AG08396 (cell line): Measurements from ENCODE around the gene PEX14.
"Not testable (repeated sequence)": the region's sequence is repeated elsewhere in the genome, so short reads cannot be mapped to it uniquely, and the experiment has no call there.

Experiments used
- DNase-seq: peaks from one replicate; pipeline ENCODE4 v3.0.0; 2012; ENCODE audit warnings: low spot score, mixed read lengths

The PEX14 gene

DNA sequence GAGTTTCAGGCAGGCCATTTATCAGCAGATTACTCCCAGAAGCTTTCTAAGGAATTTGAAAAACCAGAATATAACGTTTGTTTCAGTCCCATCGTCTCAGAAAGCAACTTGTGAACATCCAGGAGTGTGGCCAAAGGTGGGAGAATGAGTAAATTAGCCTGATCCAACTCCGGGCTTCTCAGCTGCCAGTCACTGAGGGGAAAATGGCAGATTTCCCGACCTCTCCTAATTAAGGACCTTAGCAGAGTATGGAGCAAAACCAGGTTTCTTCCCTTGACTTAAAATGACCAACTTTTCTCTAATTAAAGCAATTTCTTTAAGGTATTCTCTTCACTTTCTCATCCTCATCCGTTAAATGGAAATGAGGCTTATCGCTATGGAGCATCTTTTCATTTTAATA is 23.9 kb upstream of the PEX14 start:
- peak; percentile 12 for DNase-seq

DNA sequence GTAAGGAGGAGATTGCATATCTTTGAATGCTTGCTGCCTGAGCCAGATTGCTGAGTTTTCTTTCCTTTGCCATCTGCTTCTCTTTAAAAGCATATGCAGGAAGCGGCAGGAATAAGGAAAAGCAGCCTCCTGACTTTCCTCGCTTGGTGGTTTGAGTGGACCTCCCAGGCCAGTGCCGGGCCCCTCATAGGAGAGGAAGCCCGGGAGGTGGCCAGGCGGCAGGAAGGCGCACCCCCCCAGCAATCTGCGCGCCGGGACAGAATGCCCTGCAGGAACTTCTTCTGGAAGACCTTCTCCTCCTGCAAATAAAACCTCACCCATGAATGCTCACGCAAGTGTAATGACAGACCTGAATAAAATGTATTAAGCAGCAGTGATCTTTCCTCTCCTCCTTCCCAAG is 23.5 kb upstream of the PEX14 start:
- DNase-seq: peak; percentile 48

DNA sequence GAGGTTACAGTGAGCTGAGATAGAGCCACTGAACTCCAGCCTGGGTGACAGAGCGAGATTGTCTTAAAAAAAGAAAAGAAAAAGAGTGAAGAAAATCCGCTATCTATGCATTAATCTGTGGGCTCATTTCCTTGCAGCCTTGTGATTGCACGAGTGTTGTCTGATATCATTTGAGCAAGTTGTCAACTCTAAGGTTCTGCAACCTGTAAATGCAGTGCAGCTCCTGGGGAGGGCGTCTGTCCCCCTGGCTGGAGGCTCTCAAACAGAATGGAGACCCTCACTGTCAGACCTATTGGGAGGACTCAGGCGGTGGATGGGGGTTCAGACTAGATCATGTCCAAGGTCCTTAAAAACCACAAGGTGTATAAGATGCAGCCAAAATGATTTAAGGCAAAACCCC is 18.7 kb upstream of the PEX14 start:
- no peak for DNase-seq

DNA sequence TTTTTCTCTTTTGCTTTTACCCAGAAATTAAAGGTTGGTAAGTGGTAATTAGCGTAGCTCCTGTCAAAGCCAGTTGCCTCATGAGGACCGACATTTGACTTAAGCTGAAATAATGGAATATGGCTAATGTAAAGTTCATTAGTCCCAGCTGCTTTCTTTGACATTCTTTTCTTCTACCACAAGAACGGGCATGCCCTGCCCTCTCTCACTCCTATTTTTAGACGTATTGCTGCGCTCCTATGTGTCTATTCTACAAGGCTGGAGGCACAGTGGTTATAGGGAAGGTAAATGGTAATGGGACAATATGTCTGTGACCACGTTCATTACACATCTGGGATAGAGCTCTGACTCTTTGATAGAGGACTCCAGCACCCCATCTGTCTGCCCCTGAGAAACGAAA is 18.1 kb upstream of the PEX14 start:
- DNase-seq: no peak

DNA sequence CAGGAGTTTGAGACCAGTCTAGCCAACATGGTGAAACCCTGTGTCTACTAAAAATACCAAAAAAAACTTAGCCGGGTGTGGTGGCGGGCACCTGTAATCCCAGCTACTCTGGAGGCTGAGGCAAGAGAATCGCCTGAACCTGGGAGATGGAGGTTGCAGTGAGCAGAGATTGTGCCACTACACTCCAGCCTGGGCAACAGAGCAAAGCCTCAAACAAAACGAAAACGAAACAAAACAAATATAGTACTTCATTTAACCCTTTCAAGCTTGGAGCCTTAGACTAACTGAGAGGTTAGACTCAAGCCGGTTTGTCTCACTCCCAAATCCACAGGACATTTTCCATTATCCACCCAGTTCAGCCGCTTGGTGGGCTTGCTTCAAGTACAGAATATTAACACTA is 17.3 kb upstream of the PEX14 start:
- DNase-seq: not testable (repeated sequence)

DNA sequence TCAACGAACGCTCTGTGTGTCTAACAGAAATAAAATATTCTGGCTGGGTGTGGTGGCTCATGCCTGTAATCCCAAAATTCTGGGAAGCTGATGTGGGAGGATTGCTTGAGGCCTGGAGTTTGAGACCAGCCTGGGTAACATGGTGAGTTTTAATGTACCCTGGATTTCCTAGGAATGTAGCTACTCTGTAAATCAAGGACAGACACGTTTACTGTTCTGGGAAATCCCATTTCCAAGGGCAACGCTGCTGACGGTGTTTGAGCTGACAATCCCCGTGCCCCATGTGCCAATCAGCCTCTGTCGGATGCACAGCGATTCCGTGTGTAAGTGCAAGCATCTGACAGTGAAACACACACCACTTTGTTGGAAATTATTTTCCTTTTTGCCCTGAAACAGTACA is 16.9 kb upstream of the PEX14 start:
- DNase-seq: no peak

GRCh38 chr1:10459184-10459583 is 15.6 kb upstream of the PEX14 start:
- DNase-seq: peak; percentile 50

DNA sequence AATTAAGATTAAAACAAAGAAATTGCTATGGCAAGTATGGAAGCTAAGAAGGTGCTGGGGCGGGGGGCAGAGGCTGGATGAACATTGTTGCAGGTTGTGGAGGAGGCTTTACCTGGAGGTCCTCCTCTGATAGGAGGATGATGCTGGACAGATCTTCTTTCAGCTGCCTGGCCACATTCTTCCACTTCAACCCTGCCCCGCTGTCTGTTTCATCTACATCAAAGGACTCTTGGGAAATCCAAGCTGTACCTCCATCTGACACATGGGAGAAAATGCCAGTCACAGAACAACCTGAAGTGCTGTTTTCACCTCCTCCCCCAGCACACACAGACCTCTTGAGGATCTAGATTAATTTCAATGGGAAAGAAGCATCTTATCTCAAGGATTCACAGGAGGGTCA is 7.7 kb upstream of the PEX14 start:
- DNase-seq: no peak

DNA sequence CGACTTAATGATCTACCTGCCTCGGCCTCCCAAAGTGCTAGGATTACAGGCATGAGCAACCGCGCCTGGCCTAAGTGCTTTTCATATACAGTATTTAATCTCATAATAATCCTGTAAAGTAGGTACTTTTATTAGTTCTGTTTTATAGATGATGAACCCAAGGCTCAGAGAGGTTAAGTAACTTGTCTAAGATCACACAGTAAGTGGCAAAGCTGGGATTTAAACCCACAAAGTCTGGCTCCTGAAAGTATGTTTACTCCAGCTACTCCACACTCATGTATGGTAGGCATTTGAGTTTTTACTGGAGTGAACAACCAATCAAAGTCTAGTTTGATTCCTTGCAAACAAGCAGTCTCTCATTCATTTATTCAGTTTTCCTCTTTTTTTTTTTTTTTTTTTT is 4.7 kb upstream of the PEX14 start:
- no peak for DNase-seq

DNA sequence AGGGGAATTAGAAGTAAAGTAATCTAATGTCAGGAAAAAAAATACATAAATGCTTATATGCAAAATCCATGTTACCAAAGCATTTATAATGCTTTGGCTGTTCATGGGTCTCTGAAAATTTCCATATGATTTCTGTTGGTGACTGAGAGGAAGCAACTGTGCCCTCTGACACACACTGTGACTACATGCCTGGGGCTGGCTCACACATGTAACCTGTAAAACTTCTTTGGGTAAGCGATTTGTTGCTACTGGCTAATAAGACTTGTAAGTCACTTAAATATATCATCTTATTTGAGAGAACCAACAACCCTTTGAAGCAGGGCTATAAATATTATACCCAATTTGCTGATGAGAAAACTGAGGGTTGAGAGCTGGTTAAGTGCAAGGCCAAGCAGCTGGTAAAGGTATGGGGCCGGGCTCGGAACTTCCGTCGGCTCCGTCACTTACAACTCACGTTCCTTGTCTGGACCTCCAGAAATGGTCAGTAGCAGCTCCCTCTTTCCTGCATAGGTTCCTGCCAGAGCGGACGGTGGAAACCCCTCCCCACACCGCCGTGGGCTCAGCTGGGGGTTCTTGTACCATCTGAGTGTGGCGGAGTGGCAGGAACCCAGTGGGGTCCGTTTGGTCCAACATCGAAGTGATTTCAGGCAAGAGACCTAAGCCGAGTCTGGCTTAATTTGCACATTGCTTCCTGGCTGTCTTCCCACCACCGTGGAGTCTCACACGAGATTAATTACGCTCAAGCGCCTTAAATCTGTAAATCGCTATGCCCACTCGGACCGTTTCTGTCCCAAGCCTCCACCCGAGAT is 3.1 kb upstream of the PEX14 start:
- DNase-seq: no peak

GRCh38 chr1:10472220-10473144 is 2.3 kb upstream of the PEX14 start, which contains the start of gene DFFA:
Gene DFFA (minus strand): TSS chr1:10472529. CDS start chr1:10472458, 71 bp downstream.
- DNase-seq: peak; percentile 93

DNA sequence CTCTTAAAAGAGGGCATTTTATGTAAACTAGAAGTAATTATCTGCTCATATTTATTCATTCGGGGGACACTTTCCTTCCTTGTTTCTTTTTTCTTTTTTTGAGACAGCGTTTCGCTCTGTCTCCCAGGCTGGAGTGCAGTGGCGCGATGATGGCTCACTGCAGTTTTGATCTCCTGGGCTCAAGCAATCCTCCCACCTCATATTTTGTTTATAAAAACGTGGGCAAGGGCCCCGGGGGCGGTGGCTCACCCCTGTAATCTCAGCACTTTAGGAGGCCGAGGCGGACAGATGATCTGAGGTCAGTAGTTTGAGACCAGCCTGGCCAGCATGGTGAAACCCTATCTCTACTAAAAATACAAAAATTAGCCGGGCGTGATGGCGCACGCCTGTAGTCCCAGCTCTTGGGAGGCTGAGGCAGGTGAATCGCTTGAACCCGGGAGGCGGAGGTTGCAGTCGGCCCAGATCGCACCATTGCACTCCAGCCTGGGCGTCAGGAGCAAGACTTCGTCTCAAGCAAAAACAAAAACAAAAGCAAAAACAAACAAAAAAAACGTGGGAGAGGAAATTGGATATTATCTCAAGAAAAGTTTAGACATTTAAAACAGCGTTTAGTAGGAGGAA is 1.5 kb upstream of the PEX14 start:
- DNase-seq: no peak

- DNase-seq: not testable (repeated sequence)
Measured at GRCh38 chr1:10474309-10474612, 489 bp upstream of the PEX14 start.

DNA sequence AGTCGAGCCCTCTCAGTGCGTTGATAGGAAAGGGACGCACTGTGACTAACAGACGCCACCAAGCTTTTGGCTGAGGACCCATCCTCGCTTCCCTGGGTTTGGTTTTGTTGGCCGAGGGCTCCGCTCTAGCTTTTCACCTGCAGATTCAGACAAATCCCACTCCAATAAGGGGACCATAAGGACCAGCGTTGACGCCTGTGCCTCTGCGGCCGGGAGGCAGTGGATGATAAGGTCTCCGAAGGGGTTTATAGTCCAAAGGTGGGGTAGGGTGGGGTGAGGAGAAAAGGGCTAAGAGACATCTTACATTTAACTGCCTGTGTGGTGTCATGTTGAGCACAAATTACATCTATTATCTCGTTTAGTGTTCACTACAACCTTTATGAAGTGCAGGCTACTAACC is 760 bp downstream of the PEX14 start:
- DNase-seq: no peak

- DNase-seq: no peak
Measured at GRCh38 chr1:10479296-10479695, 4.5 kb downstream of the PEX14 start.

DNA sequence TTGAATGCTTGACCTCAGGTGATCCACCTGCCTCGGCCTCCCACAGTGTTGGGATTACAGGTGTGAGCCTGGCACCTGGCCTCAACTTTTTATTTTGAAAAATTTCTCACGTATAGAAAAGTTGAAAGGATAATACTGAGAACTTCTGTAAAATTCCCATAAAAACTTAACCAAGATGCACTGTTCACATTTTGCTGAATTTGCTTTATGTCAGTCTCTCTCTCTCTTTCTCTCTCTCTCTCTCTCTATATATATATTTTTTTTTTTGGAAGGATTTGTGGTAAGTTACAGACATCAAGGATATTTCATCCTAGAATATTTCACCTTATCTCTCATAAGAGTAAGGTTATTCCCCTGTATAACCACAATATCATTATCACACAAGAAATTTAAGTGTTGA is 5.9 kb downstream of the PEX14 start:
- DNase-seq: no peak

- DNase-seq: no peak
Measured at GRCh38 chr1:10484521-10484920, 9.8 kb downstream of the PEX14 start.

DNA sequence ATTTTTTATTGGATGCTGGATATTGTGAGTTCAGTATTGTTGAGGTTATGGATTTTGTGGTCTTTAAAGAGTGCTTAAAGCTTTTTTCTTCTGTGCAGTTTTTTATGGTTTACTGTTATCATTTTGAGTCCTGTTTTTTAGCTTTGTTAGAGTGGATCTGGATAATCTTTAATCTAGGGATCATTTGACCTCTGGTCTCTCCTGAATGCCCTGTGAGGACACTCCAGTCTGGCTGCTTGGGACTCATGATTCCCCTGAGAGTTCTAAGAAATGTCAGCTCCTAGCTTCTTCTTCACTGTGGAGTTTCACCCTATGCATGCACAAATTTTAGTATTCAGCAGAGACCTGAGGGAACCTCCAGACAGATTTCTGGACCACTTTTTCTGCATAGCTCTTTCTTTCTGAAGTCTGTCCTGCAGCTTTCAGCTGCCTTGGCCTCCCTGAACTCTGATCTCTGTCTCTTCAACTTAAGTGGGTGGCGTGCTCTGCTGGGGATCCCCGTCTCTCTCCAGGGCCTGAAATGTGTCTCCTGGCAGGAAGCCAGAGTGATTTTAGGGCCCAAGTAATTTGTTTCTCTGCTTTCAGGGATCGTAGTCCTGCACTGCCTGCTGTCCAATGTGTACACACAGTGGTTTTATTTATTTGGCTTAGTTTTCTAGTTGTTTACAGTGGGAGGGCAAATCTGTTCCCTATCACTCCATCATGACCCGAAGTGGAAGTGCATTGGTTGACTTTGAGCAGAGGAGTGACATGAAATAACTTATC is 14.7 kb downstream of the PEX14 start:
- DNase-seq: no peak

DNA sequence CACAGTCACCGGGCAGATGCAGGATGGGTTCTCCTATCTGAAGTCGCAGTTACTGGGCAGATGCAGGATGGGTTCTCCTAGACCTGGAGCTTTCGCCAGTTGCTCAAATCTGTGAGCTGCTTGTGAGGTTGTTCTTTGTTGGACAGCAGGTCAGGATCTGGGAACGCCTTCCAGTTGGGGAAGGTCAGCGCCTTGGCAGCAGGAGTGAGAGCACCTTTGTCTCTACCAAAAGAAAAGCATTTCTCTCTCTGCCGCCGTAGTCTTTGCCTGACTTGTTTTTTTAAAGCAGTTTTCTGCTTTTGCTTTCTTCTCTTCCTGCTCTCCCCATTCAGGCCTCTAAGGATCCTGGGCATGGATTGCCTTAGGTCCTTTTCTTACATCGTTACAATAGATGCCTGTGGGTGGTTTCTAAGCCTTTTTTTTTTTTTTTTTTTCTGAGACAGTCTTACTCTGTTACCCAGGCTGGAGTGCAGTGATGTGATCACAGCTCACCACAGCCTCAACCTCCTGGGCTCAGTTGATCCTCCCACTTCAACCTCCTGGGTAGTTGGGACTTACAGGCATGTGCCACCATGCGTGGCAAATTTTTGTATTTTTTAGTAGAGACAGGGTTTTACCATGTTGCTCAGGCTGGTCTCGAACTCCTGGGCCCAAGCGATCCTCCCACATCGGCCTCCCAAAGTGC is 15.7 kb downstream of the PEX14 start:
- DNase-seq: no peak

- DNase-seq: no peak
Measured at GRCh38 chr1:10494418-10494753, 19.6 kb downstream of the PEX14 start.

- peak; percentile 84 for DNase-seq
Measured at GRCh38 chr1:10494754-10495474, 20.2 kb downstream of the PEX14 start.
